Thyroid gland (tissue), 4 donors: ENCODE results near the gene FUCA2. TPM values are rescaled to one million over a fixed set of nuclear protein-coding genes. Genes with fewer than 3 reads are reported as not detected.

Experiments used
- DNase-seq, 2 donors: peaks; one replicate each; pipeline ENCODE4 v3.0.0-alpha.2; 2019
- H3K27ac ChIP-seq, 3 donors: fragments of 200-600 bp; sonication (generic); 1 replicate in 2 of 3; 2 replicates in 1 of 3; pipeline ENCODE4 v1.5.1; 2016 to 2019; ENCODE audit warnings: mild to moderate bottlenecking in 1 of 3, moderate library complexity in 1 of 3
- H3K27me3 ChIP-seq: fragments of 200-600 bp; sonication (generic); one replicate; pipeline ENCODE4 v1.5.1; 2019
- H3K36me3 ChIP-seq, 2 donors: fragments of 200-600 bp; sonication (generic); one replicate each; pipeline ENCODE4 v1.5.1; 2016 to 2019
- H3K4me1 ChIP-seq, 2 donors: fragments of 200-600 bp; sonication (generic); one replicate each; pipeline ENCODE4 v1.5.1; 2017 to 2019
- H3K4me3 ChIP-seq, 3 donors: fragments of 200-600 bp; sonication (generic); replicated peaks in 1 of 3; 1 replicate in 2 of 3; 2 replicates in 1 of 3; pipeline ENCODE4 v1.5.1; 2016; ENCODE audit warnings: mild to moderate bottlenecking in 1 of 3
- H3K9me3 ChIP-seq: fragments of 200-600 bp; sonication (generic); one replicate; pipeline ENCODE4 v1.5.1; 2017
- CTCF ChIP-seq, 6 experiments: fragments of 200-600 bp in 3 of 6; fragments of 450-650 bp in 3 of 6; sonication (generic) in 3 of 6; IDR thresholded peaks; one replicate each; pipeline ENCODE4 v1.5.1; 2016 to 2019; ENCODE audit warnings: antibody characterized with exemption in 6 of 6, mild to moderate bottlenecking in 2 of 6, inconsistent platforms in 1 of 6, moderate library complexity in 1 of 6
- POLR2A ChIP-seq, 2 donors: fragments of 450-650 bp; IDR thresholded peaks; one replicate each; pipeline ENCODE4 v1.6.1; 2017; ENCODE audit warnings: antibody characterized with exemption in 2 of 2, mild to moderate bottlenecking in 2 of 2, moderate library complexity in 1 of 2
- WGBS, 2 donors: methylation state at CpG; one replicate each; pipeline ENCODE4 v1.1.5; 2017; 5-methylcytosine and 5-hydroxymethylcytosine counted together
- intact Hi-C: fragments of 100-400 bp; cut with DNase I; formaldehyde crosslinking; loops from one replicate; pipeline ENCODE4 v1.15.1; 2023
- total RNA-seq, 4 donors: library from RNA; depleted of rRNA; stranded (reverse); fragments of >200 nt; gene quantifications; one replicate each; pipeline ENCODE4 v1.2.3, GENCODE V29; 2016

The FUCA2 gene, protein sequence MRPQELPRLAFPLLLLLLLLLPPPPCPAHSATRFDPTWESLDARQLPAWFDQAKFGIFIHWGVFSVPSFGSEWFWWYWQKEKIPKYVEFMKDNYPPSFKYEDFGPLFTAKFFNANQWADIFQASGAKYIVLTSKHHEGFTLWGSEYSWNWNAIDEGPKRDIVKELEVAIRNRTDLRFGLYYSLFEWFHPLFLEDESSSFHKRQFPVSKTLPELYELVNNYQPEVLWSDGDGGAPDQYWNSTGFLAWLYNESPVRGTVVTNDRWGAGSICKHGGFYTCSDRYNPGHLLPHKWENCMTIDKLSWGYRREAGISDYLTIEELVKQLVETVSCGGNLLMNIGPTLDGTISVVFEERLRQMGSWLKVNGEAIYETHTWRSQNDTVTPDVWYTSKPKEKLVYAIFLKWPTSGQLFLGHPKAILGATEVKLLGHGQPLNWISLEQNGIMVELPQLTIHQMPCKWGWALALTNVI
- 10 to 100 TPM; 31.7 to 59.1 (median 44.7) TPM for total RNA-seq

- peaks cover 18 to 23% of the 10 kb centered on the region in 2 donors for H3K4me1 ChIP-seq
- H3K27me3 ChIP-seq = no peaks in the 10 kb centered on the region
- peak within 1 kb of the TSS; percentile 19 to 75 (median 24) for H3K4me3 ChIP-seq
- intact Hi-C loops = no loop called here
- peak within 1 kb of the TSS; percentile 60 to 86 (median 78) for H3K27ac ChIP-seq
- peak; percentile 93 to 96 for DNase-seq
- TF ChIP-seq CTCF (IDR thresholded peaks at IDR 0.05) (peak in 1 of 6 experiments; percentile 16), POLR2A (IDR thresholded peaks at IDR 0.05) (peak in 1 of 2 donors; percentile 79)
- no peaks in the 10 kb centered on the region for H3K9me3 ChIP-seq
- 7 to 14% methylated on average over 17 to 32 of the region's 63 CpGs for WGBS, 2 donors
- H3K36me3 ChIP-seq = peaks cover 0 to 8% of the 10 kb centered on the region in 2 donors
Measured at GRCh38 chr6:143510991-143511891, at the start of gene FUCA2. Gene FUCA2 (minus strand): TSS chr6:143511720. CDS start chr6:143511634, 86 bp downstream.

- H3K9me3 ChIP-seq = no peaks in the 10 kb centered on the region
- H3K36me3 ChIP-seq = no peaks in the 10 kb centered on the region
- intact Hi-C loops = no loop called here
- 91 to 92% methylated on average over 9 of the region's 9 CpGs for WGBS, 2 donors
- no peak overlapping the region for H3K4me3 ChIP-seq
- H3K27ac ChIP-seq = no peak overlapping the region
- DNase-seq = no peak
- H3K27me3 ChIP-seq = no peaks in the 10 kb centered on the region
- no peaks in the 10 kb centered on the region for H3K4me1 ChIP-seq
- TF ChIP-seq POLR2A (IDR thresholded peaks at IDR 0.05) (no peak), CTCF (IDR thresholded peaks at IDR 0.05) (no peak)
Measured at GRCh38 chr6:143561105-143561704, 49.7 kb upstream of the FUCA2 start.

DNA sequence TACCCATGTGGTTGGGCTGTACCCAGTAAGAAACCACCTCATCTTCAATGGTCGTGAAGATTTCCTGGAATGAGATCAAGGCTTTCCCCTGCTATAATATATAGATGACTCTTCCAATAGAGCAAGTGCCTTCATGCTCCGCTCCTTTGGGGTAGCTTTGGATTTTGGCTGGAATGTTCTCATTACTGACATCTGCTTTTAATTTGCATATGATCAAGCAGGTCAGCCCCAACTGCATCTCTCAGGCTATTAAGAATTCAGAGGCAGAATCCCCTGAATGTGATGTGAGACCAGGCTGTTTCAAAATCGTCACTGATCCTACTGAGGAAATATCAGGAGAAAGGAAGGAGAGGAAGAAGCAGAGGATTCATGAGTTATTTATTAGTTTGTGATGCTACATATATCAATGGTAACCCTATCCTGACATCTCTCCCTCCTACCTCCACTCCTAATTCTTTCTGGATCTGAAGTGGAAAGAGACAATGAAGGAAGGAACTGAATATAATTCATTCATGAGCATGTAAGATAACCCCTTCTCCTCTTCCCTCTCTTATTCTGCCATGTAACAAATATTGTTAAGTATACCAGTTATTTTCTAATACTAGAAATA is 47.6 kb upstream of the FUCA2 start:
- no peaks in the 10 kb centered on the region for H3K4me1 ChIP-seq
- no peaks in the 10 kb centered on the region for H3K9me3 ChIP-seq
- TF ChIP-seq CTCF (IDR thresholded peaks at IDR 0.05) (no peak), POLR2A (IDR thresholded peaks at IDR 0.05) (no peak)
- no peak overlapping the region for H3K4me3 ChIP-seq
- no peak for DNase-seq
- H3K36me3 ChIP-seq = no peaks in the 10 kb centered on the region
- no peak overlapping the region for H3K27ac ChIP-seq
- intact Hi-C loops = no loop called here
- WGBS, 2 donors = 84 to 85% methylated on average over 3 of the region's 3 CpGs
- H3K27me3 ChIP-seq = no peaks in the 10 kb centered on the region

- TF ChIP-seq CTCF (IDR thresholded peaks at IDR 0.05) (no peak), POLR2A (IDR thresholded peaks at IDR 0.05) (no peak)
- no peaks in the 10 kb centered on the region for H3K27me3 ChIP-seq
- H3K4me1 ChIP-seq = no peaks in the 10 kb centered on the region
- 91 to 94% methylated on average over 6 of the region's 6 CpGs for WGBS, 2 donors
- no peaks in the 10 kb centered on the region for H3K9me3 ChIP-seq
- no peak overlapping the region for H3K27ac ChIP-seq
- no peak for DNase-seq
- H3K4me3 ChIP-seq = no peak overlapping the region
- intact Hi-C loops = no loop called here
- no peaks in the 10 kb centered on the region for H3K36me3 ChIP-seq
Measured at GRCh38 chr6:143556529-143556928, 45.0 kb upstream of the FUCA2 start.
